Tibial artery (tissue), 4 donors: ENCODE data around the gene ABHD10.

Experiments used
- DNase-seq, 2 donors: peaks; one replicate each; pipeline ENCODE4 v3.0.0-alpha.2; 2019
- H3K27ac ChIP-seq, 2 donors: fragments of 200-600 bp; sonication (generic) in 1 of 2; 1 replicate in 1 of 2; 2 replicates in 1 of 2; pipeline ENCODE4 v1.5.1; 2018 to 2019; ENCODE audit warnings: mild to moderate bottlenecking in 1 of 2
- H3K27me3 ChIP-seq, 2 donors: fragments of 200-600 bp; sonication (generic) in 1 of 2; one replicate each; pipeline versions ENCODE4 v1.5.1 to v1.6.0; 2016 to 2019
- H3K36me3 ChIP-seq, 3 donors: fragments of 200-600 bp; sonication (generic) in 2 of 3; one replicate each; pipeline ENCODE4 v1.5.1; 2016 to 2019; ENCODE audit warnings: mild to moderate bottlenecking in 2 of 3
- H3K4me1 ChIP-seq, 4 donors: fragments of 200-600 bp; sonication (generic) in 2 of 4; 1 replicate in 3 of 4; 2 replicates in 1 of 4; pipeline ENCODE4 v1.5.1; 2016 to 2019
- H3K4me3 ChIP-seq, 2 donors: fragments of 200-600 bp; sonication (generic) in 1 of 2; 1 replicate in 1 of 2; 2 replicates in 1 of 2; pipeline ENCODE4 v1.5.1; 2018 to 2019; ENCODE audit warnings: mild to moderate bottlenecking in 2 of 2
- H3K9me3 ChIP-seq, 3 donors: fragments of 200-600 bp; sonication (generic) in 1 of 3; one replicate each; pipeline ENCODE4 v1.5.1; 2016 to 2019
- intact Hi-C: fragments of 100-400 bp; cut with DNase I; formaldehyde crosslinking; loops from one replicate; pipeline ENCODE4 v1.15.0; 2023; ENCODE audit warnings: low total_unique reads
- TF ChIP-seq, protein P1 (sequence below), 2 experiments: fragments of 200-600 bp in 1 of 2; fragments of 450-650 bp in 1 of 2; IDR thresholded peaks; one replicate each; pipeline ENCODE4 v1.5.1; 2017 to 2019; ENCODE audit warnings: antibody characterized with exemption in 2 of 2, mild to moderate bottlenecking in 1 of 2, moderate library complexity in 1 of 2

ABHD10 gene

DNA sequence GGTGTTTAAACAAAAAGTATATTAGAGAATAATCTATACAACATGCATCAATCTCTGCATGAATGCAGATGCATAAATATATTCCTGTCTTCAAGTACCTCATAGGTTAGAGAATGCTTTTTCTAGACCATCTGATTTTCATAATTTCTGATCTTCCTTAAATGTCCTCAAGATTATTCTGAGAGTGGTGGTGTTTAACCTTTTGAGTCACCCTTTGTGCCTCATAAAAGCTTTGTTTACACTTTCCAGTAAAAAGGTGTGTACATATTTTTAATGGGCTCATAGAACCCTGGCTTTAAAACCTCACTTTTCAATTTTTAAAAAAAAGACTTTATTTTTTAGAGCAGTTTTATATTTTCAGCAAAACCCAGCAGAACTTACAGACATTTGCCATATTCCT is 41.0 kb upstream of the ABHD10 start:
- peaks cover 0 to 39% (median 4%) of the 10 kb centered on the region in 4 donors for H3K4me1 ChIP-seq

DNA sequence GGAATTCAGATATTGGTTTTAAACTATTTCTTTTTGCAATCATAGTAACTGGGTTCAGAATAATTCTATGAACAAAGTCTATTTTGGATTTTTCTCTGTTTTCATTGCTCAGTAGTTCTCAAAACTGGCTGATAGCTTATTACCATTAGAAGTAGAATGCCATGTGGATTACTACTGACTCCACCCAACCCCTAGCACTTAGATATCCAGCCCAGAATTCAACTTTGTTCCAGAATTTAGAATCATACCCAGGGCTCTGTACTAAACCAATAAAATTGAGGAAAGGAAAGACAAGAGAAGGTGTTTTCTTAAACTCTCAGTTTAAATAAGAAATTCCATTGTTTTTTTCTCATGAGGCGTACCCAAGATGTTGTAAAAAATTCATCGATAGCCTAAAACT is 39.0 kb upstream of the ABHD10 start:
- peaks cover 48 to 54% (median 53%) of the 10 kb centered on the region in 3 donors for H3K36me3 ChIP-seq
- no peaks in the 10 kb centered on the region for H3K9me3 ChIP-seq
- TF ChIP-seq, protein P1, sequence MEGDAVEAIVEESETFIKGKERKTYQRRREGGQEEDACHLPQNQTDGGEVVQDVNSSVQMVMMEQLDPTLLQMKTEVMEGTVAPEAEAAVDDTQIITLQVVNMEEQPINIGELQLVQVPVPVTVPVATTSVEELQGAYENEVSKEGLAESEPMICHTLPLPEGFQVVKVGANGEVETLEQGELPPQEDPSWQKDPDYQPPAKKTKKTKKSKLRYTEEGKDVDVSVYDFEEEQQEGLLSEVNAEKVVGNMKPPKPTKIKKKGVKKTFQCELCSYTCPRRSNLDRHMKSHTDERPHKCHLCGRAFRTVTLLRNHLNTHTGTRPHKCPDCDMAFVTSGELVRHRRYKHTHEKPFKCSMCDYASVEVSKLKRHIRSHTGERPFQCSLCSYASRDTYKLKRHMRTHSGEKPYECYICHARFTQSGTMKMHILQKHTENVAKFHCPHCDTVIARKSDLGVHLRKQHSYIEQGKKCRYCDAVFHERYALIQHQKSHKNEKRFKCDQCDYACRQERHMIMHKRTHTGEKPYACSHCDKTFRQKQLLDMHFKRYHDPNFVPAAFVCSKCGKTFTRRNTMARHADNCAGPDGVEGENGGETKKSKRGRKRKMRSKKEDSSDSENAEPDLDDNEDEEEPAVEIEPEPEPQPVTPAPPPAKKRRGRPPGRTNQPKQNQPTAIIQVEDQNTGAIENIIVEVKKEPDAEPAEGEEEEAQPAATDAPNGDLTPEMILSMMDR (IDR thresholded peaks at IDR 0.05): no peak
- DNase-seq: no peak
- no peak overlapping the region for H3K4me3 ChIP-seq
- H3K4me1 ChIP-seq: peaks cover 0 to 21% (median 4%) of the 10 kb centered on the region in 4 donors
- no peak overlapping the region for H3K27ac ChIP-seq
- H3K27me3 ChIP-seq: no peaks in the 10 kb centered on the region
- intact Hi-C loops: no loop called here

More for the DNA sequence above, 41.0 kb upstream of the ABHD10 start:
- Histone ChIP-seq H3K27ac (no peak overlapping the region), H3K27me3 (no peaks in the 10 kb centered on the region), H3K36me3 (peaks cover 38 to 43% (median 42%) of the 10 kb centered on the region in 3 donors), H3K9me3 (no peaks in the 10 kb centered on the region), H3K4me3 (no peak overlapping the region)
- TF ChIP-seq, protein P1 (IDR thresholded peaks at IDR 0.05): no peak
- intact Hi-C loops: no loop called here
- DNase-seq: no peak

DNA sequence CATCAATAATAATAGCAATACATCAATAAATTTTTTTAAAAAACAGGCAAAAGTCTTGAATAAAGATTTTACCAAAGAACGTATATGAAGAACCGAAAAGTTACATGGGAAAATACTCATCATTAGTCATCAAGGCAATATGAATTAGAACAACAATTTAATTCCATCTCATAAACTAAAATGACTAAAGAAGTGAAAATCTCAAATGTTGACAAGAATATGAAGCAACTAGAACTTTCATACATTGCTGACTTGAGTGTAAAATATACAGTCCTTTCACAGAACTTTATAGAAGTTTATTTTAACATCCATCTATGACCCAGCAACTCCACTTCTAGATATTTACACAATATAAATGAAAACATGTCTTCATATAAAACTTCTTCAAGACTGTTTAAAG is 35.3 kb upstream of the ABHD10 start:
- H3K27me3 ChIP-seq: no peaks in the 10 kb centered on the region
- H3K27ac ChIP-seq: no peak overlapping the region
- intact Hi-C loops: no loop called here
- TF ChIP-seq, protein P1 (IDR thresholded peaks at IDR 0.05): no peak
- H3K9me3 ChIP-seq: no peaks in the 10 kb centered on the region
- H3K4me3 ChIP-seq: no peak overlapping the region
- DNase-seq: no peak
- peaks cover 64 to 67% (median 64%) of the 10 kb centered on the region in 3 donors for H3K36me3 ChIP-seq
- no peaks in the 10 kb centered on the region for H3K4me1 ChIP-seq

DNA sequence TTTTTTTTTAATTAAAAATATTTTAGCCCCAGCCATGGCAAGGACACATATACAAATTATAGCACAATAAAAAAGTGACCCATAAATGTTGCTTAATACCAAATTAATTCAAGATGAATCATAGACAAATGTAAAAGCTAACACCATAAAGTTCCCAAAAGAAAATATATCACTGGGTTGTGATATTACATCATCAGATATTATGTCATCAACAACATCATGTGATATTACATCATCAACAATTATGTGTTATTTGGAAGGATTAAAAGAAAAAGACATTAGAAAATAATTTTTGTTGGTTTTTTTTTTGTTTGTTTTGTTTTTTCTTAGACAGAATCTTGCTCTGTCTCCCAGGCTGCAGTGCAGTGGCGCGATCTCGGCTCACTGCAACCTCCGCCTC is 34.5 kb upstream of the ABHD10 start:
- TF ChIP-seq, protein P1 (IDR thresholded peaks at IDR 0.05): no peak
- Histone ChIP-seq H3K9me3 (no peaks in the 10 kb centered on the region), H3K27me3 (no peaks in the 10 kb centered on the region), H3K4me1 (no peaks in the 10 kb centered on the region), H3K27ac (no peak overlapping the region), H3K36me3 (peaks cover 62 to 66% (median 65%) of the 10 kb centered on the region in 3 donors), H3K4me3 (no peak overlapping the region)
- no peak for DNase-seq
- intact Hi-C loops: no loop called here

DNA sequence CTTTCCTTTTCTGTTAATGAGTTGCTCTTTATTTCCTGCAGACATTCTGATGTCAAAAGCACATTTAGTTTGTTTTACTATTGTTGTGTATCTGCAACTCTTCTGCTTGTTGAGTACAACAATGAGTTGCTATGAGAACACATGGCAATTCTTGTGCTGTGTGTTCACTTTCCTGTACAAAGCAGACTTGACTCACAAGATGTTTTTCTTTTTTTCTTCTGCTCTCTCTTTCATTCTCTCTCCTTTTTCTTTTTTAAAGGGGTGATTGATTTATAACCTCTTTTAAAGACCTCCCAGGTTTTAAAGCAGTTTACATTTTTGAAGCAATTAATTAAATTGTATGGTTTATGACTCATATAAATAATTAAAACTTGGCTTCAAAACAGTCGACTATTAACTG is 31.6 kb upstream of the ABHD10 start:
- Histone ChIP-seq H3K9me3 (no peaks in the 10 kb centered on the region), H3K4me3 (no peak overlapping the region), H3K27me3 (no peaks in the 10 kb centered on the region), H3K36me3 (peaks cover 42 to 51% (median 46%) of the 10 kb centered on the region in 3 donors), H3K4me1 (no peaks in the 10 kb centered on the region), H3K27ac (no peak overlapping the region)
- TF ChIP-seq, protein P1 (IDR thresholded peaks at IDR 0.05): no peak
- no peak for DNase-seq
- intact Hi-C loops: no loop called here

DNA sequence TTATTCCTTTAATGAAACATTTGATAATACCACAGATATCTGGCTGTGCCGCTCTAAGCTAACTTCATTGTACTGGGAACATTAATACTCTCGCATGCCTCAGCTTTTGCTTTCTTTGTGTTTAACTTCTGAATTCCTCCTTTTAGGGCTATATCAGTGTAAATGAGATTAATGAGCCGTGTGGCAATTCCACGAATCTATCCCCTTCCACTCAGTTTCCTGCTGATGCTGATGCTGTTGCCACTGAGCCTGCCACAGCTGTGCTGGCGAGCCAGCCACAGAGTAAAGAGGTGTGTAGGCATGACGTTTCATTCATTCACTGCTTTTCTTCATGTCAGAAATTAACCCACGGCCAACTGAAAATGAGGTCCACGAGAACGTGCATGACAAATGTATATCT is 30.0 kb upstream of the ABHD10 start:
- no peak overlapping the region for H3K4me3 ChIP-seq
- H3K27me3 ChIP-seq: no peaks in the 10 kb centered on the region
- no peak for DNase-seq
- TF ChIP-seq, protein P1 (IDR thresholded peaks at IDR 0.05): no peak
- no peak overlapping the region for H3K27ac ChIP-seq
- H3K36me3 ChIP-seq: peaks cover 49 to 57% (median 49%) of the 10 kb centered on the region in 3 donors
- H3K9me3 ChIP-seq: no peaks in the 10 kb centered on the region
- H3K4me1 ChIP-seq: no peaks in the 10 kb centered on the region
- intact Hi-C loops: no loop called here
